OCI-LY7 (cell line): ENCODE measurements around the gene MAP3K6. TPM values are rescaled to one million over a fixed set of nuclear protein-coding genes. Genes with fewer than 3 reads are reported as not detected.

ENCODE experiments used
- BruUV-seq: library from RNA; stranded (reverse); fragments of 400-500 nt; replicated peaks from 2 replicates; lab custom pipeline; 2021; lab: Mats Ljungman, UMichigan
- CTCF ChIA-PET: fragments of 300-600 bp; sonication (Branson Sonifier 250); formaldehyde crosslinking; loops from one replicate; lab custom pipeline; 2022; ENCODE audit warnings: antibody characterized with exemption; ENCODE audit not compliant: unreplicated experiment; lab: Charles Lee
- POLR2A ChIA-PET: fragments of 300-600 bp; sonication (Branson Sonifier 250); formaldehyde crosslinking; loops from one replicate; lab custom pipeline; 2022; ENCODE audit warnings: antibody characterized with exemption; lab: Charles Lee
- DNase-seq: peaks from one replicate; pipeline ENCODE4 v3.0.0-alpha.2; 2015; ENCODE audit warnings: low spot score
- H2AFZ ChIP-seq: fragments of 200-600 bp; sonication (generic), shearing (Covaris generic); 2 replicates; pipeline ENCODE4 v1.6.1; 2014; ENCODE audit warnings: mild to moderate bottlenecking, antibody characterized with exemption, low read length, moderate library complexity
- H3K27ac ChIP-seq: fragments of 200-600 bp; sonication (generic); 2 replicates; pipeline ENCODE4 v1.5.1; 2014; ENCODE audit warnings: mixed run types, low read depth, mild to moderate bottlenecking, moderate library complexity, low read length, inconsistent platforms; ENCODE audit not compliant: poor library complexity, severe bottlenecking
- H3K36me3 ChIP-seq: fragments of 200-600 bp; sonication (generic); 2 replicates; pipeline ENCODE4 v1.6.1; 2014; ENCODE audit warnings: mild to moderate bottlenecking, antibody characterized with exemption, low read length, moderate library complexity, mixed read lengths; ENCODE audit not compliant: insufficient read depth
- H3K4me1 ChIP-seq: fragments of 200-600 bp; sonication (generic); 2 replicates; pipeline ENCODE4 v1.5.1; 2014; ENCODE audit warnings: mild to moderate bottlenecking, low read length; ENCODE audit not compliant: insufficient read depth, poor library complexity, severe bottlenecking
- H3K4me2 ChIP-seq: fragments of 200-600 bp; sonication (generic); 2 replicates; pipeline ENCODE4 v1.6.1; 2014; ENCODE audit warnings: mild to moderate bottlenecking, low read length
- H3K4me3 ChIP-seq: fragments of 200-600 bp; sonication (generic); 2 replicates; pipeline ENCODE4 v1.5.1; 2014; ENCODE audit warnings: mild to moderate bottlenecking, low read depth, low read length; ENCODE audit not compliant: poor library complexity, severe bottlenecking
- H3K79me2 ChIP-seq: fragments of 200-600 bp; sonication (generic); 2 replicates; pipeline ENCODE4 v1.6.1; 2016; ENCODE audit warnings: low read depth, mild to moderate bottlenecking, low read length, moderate library complexity, mixed read lengths; ENCODE audit not compliant: insufficient read depth
- H3K9me2 ChIP-seq: fragments of 200-600 bp; sonication (generic); 2 replicates; pipeline ENCODE4 v1.6.1; 2016; ENCODE audit warnings: mild to moderate bottlenecking, low read length, mixed read lengths; ENCODE audit not compliant: insufficient read depth
- H3K9me3 ChIP-seq: fragments of 200-600 bp; sonication (generic); 2 replicates; pipeline ENCODE4 v1.6.1; 2014; ENCODE audit warnings: mild to moderate bottlenecking, mixed run types, low read length, mixed read lengths
- H4K20me1 ChIP-seq: fragments of 200-600 bp; sonication (generic); 2 replicates; pipeline ENCODE4 v1.6.1; 2014; ENCODE audit warnings: mild to moderate bottlenecking, antibody characterized with exemption, low read length, moderate library complexity, mixed read lengths; ENCODE audit not compliant: insufficient read depth
- EZH2phosphoT487 ChIP-seq: fragments of 200-600 bp; sonication (generic); IDR thresholded peaks from 2 replicates; pipeline ENCODE4 v1.6.1; 2018; ENCODE audit warnings: low read depth, borderline replicate concordance, mild to moderate bottlenecking, mixed run types, antibody characterized with exemption, low read length, moderate library complexity, mixed read lengths
- intact Hi-C: fragments of 100-400 bp; cut with micrococcal nuclease; formaldehyde crosslinking; loops from one replicate; pipeline ENCODE4 v1.10.0; 2022; ENCODE audit not compliant: unreplicated experiment
- total RNA-seq, 2 experiments: library from RNA; depleted of rRNA in 1 of 2; stranded (reverse); fragments of >200 nt in 1 of 2; shearing (Covaris generic) in 1 of 2; gene quantifications; 2 replicates each; pipeline ENCODE4 v1.2.3, GENCODE V29; 2014 to 2022
- TF ChIP-seq, protein P1 (sequence below): fragments of 200-600 bp; sonication (generic); conservative IDR thresholded peaks from 2 replicates; pipeline ENCODE4 v1.5.1; 2014; ENCODE audit warnings: mild to moderate bottlenecking, antibody characterized with exemption, low read length, moderate library complexity, mixed read lengths

Gene MAP3K6
- total RNA-seq, 2 experiments from 2014 or later = 5.9 to 8.0 TPM

DNA sequence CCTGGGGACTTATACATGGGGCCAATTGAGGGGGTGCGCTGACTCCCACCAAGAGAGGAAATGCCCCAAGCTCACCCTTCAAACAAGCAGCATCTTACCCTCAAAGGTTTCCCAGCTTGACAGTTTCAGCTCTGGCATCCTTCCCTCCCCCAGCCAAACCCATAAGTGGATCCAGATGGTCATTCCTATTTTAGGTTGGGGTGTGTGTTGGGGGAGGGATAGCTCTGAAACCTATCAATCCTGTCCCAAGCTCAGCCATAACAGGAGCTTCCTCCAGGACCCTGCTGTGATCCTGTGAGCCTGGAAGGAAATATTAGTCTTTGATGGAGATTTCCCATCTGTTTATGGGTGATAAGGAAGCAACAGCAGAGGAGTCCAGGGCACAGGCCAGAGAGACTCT is 48.2 kb downstream of the MAP3K6 start:
- H3K79me2 ChIP-seq = peaks cover 14% of the 10 kb centered on the region
- no peak for TF ChIP-seq EZH2phosphoT487
- TF ChIP-seq, protein P1, sequence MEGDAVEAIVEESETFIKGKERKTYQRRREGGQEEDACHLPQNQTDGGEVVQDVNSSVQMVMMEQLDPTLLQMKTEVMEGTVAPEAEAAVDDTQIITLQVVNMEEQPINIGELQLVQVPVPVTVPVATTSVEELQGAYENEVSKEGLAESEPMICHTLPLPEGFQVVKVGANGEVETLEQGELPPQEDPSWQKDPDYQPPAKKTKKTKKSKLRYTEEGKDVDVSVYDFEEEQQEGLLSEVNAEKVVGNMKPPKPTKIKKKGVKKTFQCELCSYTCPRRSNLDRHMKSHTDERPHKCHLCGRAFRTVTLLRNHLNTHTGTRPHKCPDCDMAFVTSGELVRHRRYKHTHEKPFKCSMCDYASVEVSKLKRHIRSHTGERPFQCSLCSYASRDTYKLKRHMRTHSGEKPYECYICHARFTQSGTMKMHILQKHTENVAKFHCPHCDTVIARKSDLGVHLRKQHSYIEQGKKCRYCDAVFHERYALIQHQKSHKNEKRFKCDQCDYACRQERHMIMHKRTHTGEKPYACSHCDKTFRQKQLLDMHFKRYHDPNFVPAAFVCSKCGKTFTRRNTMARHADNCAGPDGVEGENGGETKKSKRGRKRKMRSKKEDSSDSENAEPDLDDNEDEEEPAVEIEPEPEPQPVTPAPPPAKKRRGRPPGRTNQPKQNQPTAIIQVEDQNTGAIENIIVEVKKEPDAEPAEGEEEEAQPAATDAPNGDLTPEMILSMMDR = no peak

DNA sequence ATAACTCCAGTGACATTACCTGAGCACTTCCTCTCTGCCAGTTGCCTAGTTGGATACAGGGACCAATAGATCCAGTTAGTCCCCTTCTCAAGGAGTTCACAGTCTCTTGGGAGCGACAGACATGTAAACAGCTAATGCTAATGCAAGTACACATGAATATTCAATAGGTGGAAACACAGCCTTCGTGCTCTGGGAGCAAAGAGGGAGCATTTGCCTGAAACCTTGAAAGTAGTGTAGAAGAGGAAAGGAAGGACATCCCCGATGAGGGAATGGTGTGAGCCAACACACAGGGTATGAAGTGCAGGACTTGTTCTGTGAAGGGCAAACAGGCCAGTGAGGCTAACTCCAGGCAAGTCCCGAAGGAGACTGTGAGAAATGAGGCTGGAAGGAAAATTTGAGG is 48.6 kb downstream of the MAP3K6 start:
- no peaks in the 10 kb centered on the region for H4K20me1 ChIP-seq
- no peaks in the 10 kb centered on the region for H3K9me3 ChIP-seq
- H3K9me2 ChIP-seq = no peaks in the 10 kb centered on the region
- H3K27ac ChIP-seq = no peak overlapping the region
- H3K36me3 ChIP-seq = no peaks in the 10 kb centered on the region
- H2AFZ ChIP-seq = peak overlapping the region; percentile 34; the same call in 1 of the 2 replicates
- TF ChIP-seq, protein P1 = no peak
- TF ChIP-seq EZH2phosphoT487 = no peak
- no peak overlapping the region for H3K4me2 ChIP-seq
- DNase-seq = no peak
- no peak overlapping the region for H3K4me3 ChIP-seq
- BruUV-seq = no TSS peak
- peaks cover 15% of the 10 kb centered on the region for H3K4me1 ChIP-seq
- peaks cover 9% of the 10 kb centered on the region for H3K79me2 ChIP-seq
- POLR2A ChIA-PET = interaction anchor here (0.6 kb wide), 2 partner anchors 58 to 286 kb away, joined by 3 read pairs; no protein-coding TSS in a partner anchor
- intact Hi-C loops = no loop called here
- CTCF ChIA-PET = interaction anchor here (1.4 kb wide), 1 partner anchor 39 kb away, joined by 4 read pairs; no protein-coding TSS in a partner anchor

More for the DNA sequence above, 48.2 kb downstream of the MAP3K6 start:
- Histone ChIP-seq H3K27ac (no peak overlapping the region), H2AFZ (peak overlapping the region; percentile 34; the same call in 1 of the 2 replicates), H3K36me3 (no peaks in the 10 kb centered on the region), H3K9me2 (no peaks in the 10 kb centered on the region), H3K9me3 (no peaks in the 10 kb centered on the region), H3K4me2 (no peak overlapping the region), H4K20me1 (no peaks in the 10 kb centered on the region), H3K4me3 (no peak overlapping the region), H3K4me1 (peaks cover 15% of the 10 kb centered on the region)
- ChIA-PET POLR2A (interaction anchor here (0.5 to 0.6 kb wide), 3 partner anchors 23 to 287 kb away, joined by 3 read pairs; no protein-coding TSS in a partner anchor), CTCF (no interaction called here)
- BruUV-seq = no TSS peak
- DNase-seq = no peak
- intact Hi-C loops = no loop called here

DNA sequence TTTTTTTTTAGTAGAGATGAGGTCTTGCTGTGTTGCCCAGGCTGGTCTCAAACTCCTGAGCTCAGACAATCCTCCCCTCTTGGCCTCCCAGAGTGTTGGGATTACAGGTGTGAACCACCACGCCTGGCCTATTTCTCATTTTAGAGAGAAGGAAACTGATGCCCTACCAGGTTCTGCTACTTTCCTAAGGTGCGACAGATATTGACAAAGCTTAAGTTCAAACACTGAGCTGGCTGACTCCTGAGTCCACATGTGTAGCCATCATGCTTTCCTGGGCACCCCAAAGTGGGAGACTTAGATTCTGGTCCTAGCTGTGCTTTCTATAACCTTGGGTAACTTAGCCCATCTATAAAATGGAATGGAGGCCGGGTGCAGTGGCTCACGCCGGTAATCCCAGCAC is 49.9 kb downstream of the MAP3K6 start:
- Histone ChIP-seq H3K9me2 (no peaks in the 10 kb centered on the region), H4K20me1 (no peaks in the 10 kb centered on the region), H3K4me3 (no peak overlapping the region), H3K4me2 (no peak overlapping the region), H3K4me1 (peaks cover 13% of the 10 kb centered on the region), H3K27ac (no peak overlapping the region), H3K36me3 (no peaks in the 10 kb centered on the region), H3K79me2 (no peaks in the 10 kb centered on the region), H2AFZ (no peak overlapping the region), H3K9me3 (no peaks in the 10 kb centered on the region)
- intact Hi-C loops = no loop called here
- no peak for DNase-seq
- CTCF ChIA-PET = interaction anchor here (1.4 kb wide), 1 partner anchor 40 kb away, joined by 4 read pairs; no protein-coding TSS in a partner anchor
- no peak for TF ChIP-seq EZH2phosphoT487
- TF ChIP-seq, protein P1 = no peak
- no TSS peak for BruUV-seq
- POLR2A ChIA-PET = interaction anchor here (0.6 kb wide), 1 partner anchor 84 kb away, joined by 3 read pairs; no protein-coding TSS in a partner anchor
